HEK293 (cell line): ENCODE results near the gene HMCN1.

ENCODE experiments used
- CTCF ChIA-PET: fragments of 350-600 bp; formaldehyde crosslinking; extraction: SDS; loops from one replicate; lab custom pipeline; 2021; ENCODE audit warnings: antibody characterized with exemption; lab: Yijun Ruan, JAX
- POLR2A ChIA-PET: fragments of 300-600 bp; formaldehyde crosslinking; extraction: SDS; loops from one replicate; lab custom pipeline; 2020; ENCODE audit warnings: antibody characterized with exemption, inconsistent platforms; lab: Yijun Ruan, JAX
- H3K27ac ChIP-seq: fragments of 200-500 bp; sonication (Bioruptor generic); 2 replicates; pipeline ENCODE4 v1.5.1; 2014; ENCODE audit warnings: low read depth, low read length, control low read depth, inconsistent platforms; ENCODE audit errors: extremely low read depth
- H3K36me3 ChIP-seq, 2 experiments: fragments of 200-500 bp in 1 of 2; sonication (Bioruptor generic) in 1 of 2; 1 replicate in 1 of 2; 2 replicates in 1 of 2; pipeline ENCODE4 v1.5.1; 2014 to 2017; ENCODE audit warnings: inconsistent platforms in 2 of 2, low read length in 2 of 2; ENCODE audit not compliant: control insufficient read depth in 2 of 2, insufficient read depth in 1 of 2
- H3K4me1 ChIP-seq: fragments of 200-500 bp; sonication (Bioruptor generic); 2 replicates; pipeline ENCODE4 v1.5.1; 2014; ENCODE audit warnings: mild to moderate bottlenecking, low read length, inconsistent platforms; ENCODE audit not compliant: control insufficient read depth, insufficient read depth
- H3K4me3 ChIP-seq: 2 replicates; pipeline ENCODE4 v1.5.1; 2011; ENCODE audit warnings: low read depth, mild to moderate bottlenecking, control low read depth, low read length, moderate library complexity
- H3K9me3 ChIP-seq: fragments of 200-500 bp; sonication (Bioruptor generic); 2 replicates; pipeline ENCODE4 v1.5.1; 2014; ENCODE audit warnings: low read depth, low read length, inconsistent platforms; ENCODE audit not compliant: control insufficient read depth, insufficient read depth
- BCL11B ChIP-seq: fragments of 450-650 bp; formaldehyde crosslinking; IDR thresholded peaks from 2 replicates; pipeline ENCODE4 v1.5.1; 2016; ENCODE audit warnings: low read depth, missing biosample characterization, missing genetic modification characterization
- FEZF1 ChIP-seq: fragments of 450-650 bp; formaldehyde crosslinking; IDR thresholded peaks from 2 replicates; pipeline ENCODE4 v1.5.1; 2016; ENCODE audit warnings: missing biosample characterization, missing genetic modification characterization
- HOXC10 ChIP-seq: sonication (generic); formaldehyde crosslinking; IDR thresholded peaks from 2 replicates; pipeline ENCODE4 v1.8.1; 2023; ENCODE audit warnings: mild to moderate bottlenecking, missing genetic modification reagents
- KLF1 ChIP-seq: fragments of 450-650 bp; formaldehyde crosslinking; IDR thresholded peaks from 2 replicates; pipeline ENCODE4 v1.5.1; 2016; ENCODE audit warnings: missing biosample characterization, missing genetic modification characterization
- KLF7 ChIP-seq: fragments of 450-650 bp; formaldehyde crosslinking; IDR thresholded peaks from 2 replicates; pipeline ENCODE4 v1.5.1; 2016; ENCODE audit warnings: missing biosample characterization, missing genetic modification characterization, borderline replicate concordance
- KLF8 ChIP-seq: fragments of 450-650 bp; formaldehyde crosslinking; IDR thresholded peaks from 2 replicates; pipeline ENCODE4 v1.5.1; 2016; ENCODE audit warnings: missing biosample characterization, missing genetic modification characterization
- ZBTB1 ChIP-seq: fragments of 450-650 bp; formaldehyde crosslinking; IDR thresholded peaks from 2 replicates; pipeline ENCODE4 v1.5.1; 2016; ENCODE audit warnings: missing biosample characterization, missing genetic modification characterization
- ZNF140 ChIP-seq: fragments of 450-650 bp; formaldehyde crosslinking; IDR thresholded peaks from 2 replicates; pipeline ENCODE4 v1.5.1; 2016; ENCODE audit warnings: missing biosample characterization, missing genetic modification characterization
- ZNF221 ChIP-seq: fragments of 450-650 bp; formaldehyde crosslinking; IDR thresholded peaks from 2 replicates; pipeline ENCODE4 v1.5.1; 2017; ENCODE audit warnings: missing biosample characterization, missing genetic modification characterization, borderline replicate concordance
- ZNF274 ChIP-seq, 2 experiments: fragments of 200-500 bp in 1 of 2; fragments of 450-650 bp in 1 of 2; sonication (Bioruptor generic) in 1 of 2; formaldehyde crosslinking in 1 of 2; IDR thresholded peaks; 2 replicates each; pipeline versions ENCODE4 v1.5.1 to v1.6.1; 2014 to 2016; ENCODE audit warnings: borderline replicate concordance in 1 of 2, inconsistent platforms in 1 of 2, low read length in 1 of 2, missing biosample characterization in 1 of 2, missing genetic modification characterization in 1 of 2
- ZNF623 ChIP-seq: fragments of 450-650 bp; formaldehyde crosslinking; IDR thresholded peaks from 2 replicates; pipeline ENCODE4 v1.5.1; 2016; ENCODE audit warnings: missing biosample characterization, missing genetic modification characterization
- ZSCAN16 ChIP-seq: fragments of 450-650 bp; formaldehyde crosslinking; IDR thresholded peaks from 2 replicates; pipeline ENCODE4 v1.5.1; 2016; ENCODE audit warnings: missing biosample characterization, missing genetic modification characterization
- ZXDB ChIP-seq: fragments of 450-650 bp; formaldehyde crosslinking; IDR thresholded peaks from 2 replicates; pipeline ENCODE4 v1.5.1; 2016; ENCODE audit warnings: missing biosample characterization, missing genetic modification characterization
- TF ChIP-seq, protein P1 (sequence below): fragments of 450-650 bp; formaldehyde crosslinking; IDR thresholded peaks from 2 replicates; pipeline ENCODE4 v1.5.1; 2016; ENCODE audit warnings: missing biosample characterization, missing genetic modification characterization
- TF ChIP-seq, protein P2 (sequence below): fragments of 450-650 bp; formaldehyde crosslinking; IDR thresholded peaks from 2 replicates; pipeline ENCODE4 v1.5.1; 2016; ENCODE audit warnings: missing biosample characterization, missing genetic modification characterization
- TF ChIP-seq, protein P3 (sequence below): fragments of 450-650 bp; formaldehyde crosslinking; conservative IDR thresholded peaks from 2 replicates; pipeline ENCODE4 v1.5.1; 2016; ENCODE audit warnings: low read depth, missing biosample characterization, missing genetic modification characterization
- TF ChIP-seq, protein P4 (sequence below): fragments of 450-650 bp; formaldehyde crosslinking; IDR thresholded peaks from 2 replicates; pipeline ENCODE4 v1.5.1; 2016; ENCODE audit warnings: missing biosample characterization, missing genetic modification characterization
- TF ChIP-seq, protein P5 (sequence below): fragments of 450-650 bp; formaldehyde crosslinking; IDR thresholded peaks from 2 replicates; pipeline ENCODE4 v1.5.1; 2016; ENCODE audit warnings: missing biosample characterization, missing genetic modification characterization

Gene HMCN1

DNA sequence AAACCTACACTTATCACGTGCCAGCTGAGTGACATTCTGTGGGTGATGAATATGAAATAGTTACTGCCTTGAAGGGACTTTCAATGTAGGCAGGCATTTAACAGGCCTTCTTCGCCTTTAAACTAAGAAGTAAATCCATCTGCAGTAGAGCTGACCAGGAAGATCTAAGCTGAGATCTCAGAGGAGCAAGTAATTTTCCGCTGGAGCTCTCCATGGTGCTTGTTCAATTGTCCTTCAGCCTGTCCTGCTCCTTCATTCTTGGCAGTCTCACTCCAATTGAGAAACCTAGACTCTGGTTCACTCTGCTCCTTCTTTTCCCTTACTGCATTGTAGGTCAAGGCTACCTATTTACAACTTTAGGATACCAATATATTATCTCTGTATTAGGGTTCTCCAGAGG is 183.5 kb downstream of the HMCN1 start:
- Histone ChIP-seq H3K36me3 (no peaks in the 10 kb centered on the region), H3K27ac (no peak overlapping the region)
- TF ChIP-seq KLF8, result no peak
- TF ChIP-seq FEZF1, result no peak
- no peak for TF ChIP-seq ZBTB1 (tag by site-specific recombination)
- TF ChIP-seq, protein P1, sequence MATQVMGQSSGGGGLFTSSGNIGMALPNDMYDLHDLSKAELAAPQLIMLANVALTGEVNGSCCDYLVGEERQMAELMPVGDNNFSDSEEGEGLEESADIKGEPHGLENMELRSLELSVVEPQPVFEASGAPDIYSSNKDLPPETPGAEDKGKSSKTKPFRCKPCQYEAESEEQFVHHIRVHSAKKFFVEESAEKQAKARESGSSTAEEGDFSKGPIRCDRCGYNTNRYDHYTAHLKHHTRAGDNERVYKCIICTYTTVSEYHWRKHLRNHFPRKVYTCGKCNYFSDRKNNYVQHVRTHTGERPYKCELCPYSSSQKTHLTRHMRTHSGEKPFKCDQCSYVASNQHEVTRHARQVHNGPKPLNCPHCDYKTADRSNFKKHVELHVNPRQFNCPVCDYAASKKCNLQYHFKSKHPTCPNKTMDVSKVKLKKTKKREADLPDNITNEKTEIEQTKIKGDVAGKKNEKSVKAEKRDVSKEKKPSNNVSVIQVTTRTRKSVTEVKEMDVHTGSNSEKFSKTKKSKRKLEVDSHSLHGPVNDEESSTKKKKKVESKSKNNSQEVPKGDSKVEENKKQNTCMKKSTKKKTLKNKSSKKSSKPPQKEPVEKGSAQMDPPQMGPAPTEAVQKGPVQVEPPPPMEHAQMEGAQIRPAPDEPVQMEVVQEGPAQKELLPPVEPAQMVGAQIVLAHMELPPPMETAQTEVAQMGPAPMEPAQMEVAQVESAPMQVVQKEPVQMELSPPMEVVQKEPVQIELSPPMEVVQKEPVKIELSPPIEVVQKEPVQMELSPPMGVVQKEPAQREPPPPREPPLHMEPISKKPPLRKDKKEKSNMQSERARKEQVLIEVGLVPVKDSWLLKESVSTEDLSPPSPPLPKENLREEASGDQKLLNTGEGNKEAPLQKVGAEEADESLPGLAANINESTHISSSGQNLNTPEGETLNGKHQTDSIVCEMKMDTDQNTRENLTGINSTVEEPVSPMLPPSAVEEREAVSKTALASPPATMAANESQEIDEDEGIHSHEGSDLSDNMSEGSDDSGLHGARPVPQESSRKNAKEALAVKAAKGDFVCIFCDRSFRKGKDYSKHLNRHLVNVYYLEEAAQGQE (tag by site-specific recombination), result peak; percentile 96
- no peak for TF ChIP-seq ZNF623 (tag by site-specific recombination)
- TF ChIP-seq, all 188 proteins: peak for 1
- Histone ChIP-seq H3K4me1 (no peaks in the 10 kb centered on the region), H3K9me3 (no peaks in the 10 kb centered on the region), H3K4me3 (no peak overlapping the region)
- CTCF ChIA-PET, result interaction anchor here (0.8 kb wide), 1 partner anchor 124 kb away, joined by 3 read pairs; no protein-coding TSS in a partner anchor
- POLR2A ChIA-PET, result no interaction called here

DNA sequence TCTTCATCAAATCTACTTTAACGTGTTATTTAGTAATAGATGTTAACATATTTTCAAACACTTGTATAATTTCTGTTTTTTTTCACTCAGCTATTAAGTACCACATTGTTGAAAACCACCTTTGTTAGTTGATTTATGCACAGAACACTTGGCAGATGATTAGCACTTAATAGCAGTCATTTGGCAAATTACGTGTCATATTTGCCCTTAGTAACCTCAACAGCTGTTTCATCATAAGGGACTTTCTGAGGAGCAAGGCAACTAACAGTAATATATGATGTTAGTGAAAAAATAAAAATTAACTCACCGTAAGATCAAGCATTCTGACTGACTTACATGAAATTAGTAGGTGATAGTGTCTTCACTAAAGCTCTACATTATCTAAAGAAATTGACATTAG is 186.4 kb downstream of the HMCN1 start:
- H3K4me1 ChIP-seq, result no peaks in the 10 kb centered on the region
- no peak for TF ChIP-seq ZSCAN16 (tag by site-specific recombination)
- TF ChIP-seq, protein P2, sequence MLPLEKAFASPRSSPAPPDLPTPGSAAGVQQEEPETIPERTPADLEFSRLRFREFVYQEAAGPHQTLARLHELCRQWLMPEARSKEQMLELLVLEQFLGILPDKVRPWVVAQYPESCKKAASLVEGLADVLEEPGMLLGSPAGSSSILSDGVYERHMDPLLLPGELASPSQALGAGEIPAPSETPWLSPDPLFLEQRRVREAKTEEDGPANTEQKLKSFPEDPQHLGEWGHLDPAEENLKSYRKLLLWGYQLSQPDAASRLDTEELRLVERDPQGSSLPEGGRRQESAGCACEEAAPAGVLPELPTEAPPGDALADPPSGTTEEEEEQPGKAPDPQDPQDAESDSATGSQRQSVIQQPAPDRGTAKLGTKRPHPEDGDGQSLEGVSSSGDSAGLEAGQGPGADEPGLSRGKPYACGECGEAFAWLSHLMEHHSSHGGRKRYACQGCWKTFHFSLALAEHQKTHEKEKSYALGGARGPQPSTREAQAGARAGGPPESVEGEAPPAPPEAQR (tag by site-specific recombination), result no peak
- TF ChIP-seq BCL11B (tag by site-specific recombination), result no peak
- no peak overlapping the region for H3K27ac ChIP-seq
- no peak overlapping the region for H3K4me3 ChIP-seq
- H3K36me3 ChIP-seq, result no peaks in the 10 kb centered on the region
- H3K9me3 ChIP-seq, result no peaks in the 10 kb centered on the region
- CTCF ChIA-PET, result interaction anchor here (0.7 to 1.0 kb wide), 2 partner anchors 9 to 1257 kb away, joined by 3 to 4 read pairs; no protein-coding TSS in a partner anchor
- POLR2A ChIA-PET, result no interaction called here

DNA sequence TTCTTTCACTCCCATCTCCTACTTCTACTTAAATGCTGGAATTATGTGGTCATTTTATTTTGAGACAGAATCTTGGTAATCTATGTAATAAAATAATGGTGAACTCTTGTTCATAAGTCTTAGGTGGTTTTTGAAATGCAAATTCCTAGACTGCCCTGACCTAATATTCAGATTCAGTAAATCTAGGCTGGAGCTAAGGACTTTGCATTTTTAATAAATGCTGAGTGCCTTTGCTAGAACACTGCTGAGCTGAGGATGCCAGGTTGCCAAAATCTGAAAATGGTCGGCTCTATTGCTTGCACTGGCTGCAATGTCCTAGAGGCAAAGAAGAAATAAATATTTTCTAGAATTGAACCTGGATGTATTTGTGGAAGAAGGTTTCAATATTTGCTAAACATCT is 187.4 kb downstream of the HMCN1 start:
- Histone ChIP-seq H3K4me3 (no peak overlapping the region), H3K27ac (no peak overlapping the region), H3K36me3 (no peaks in the 10 kb centered on the region)
- CTCF ChIA-PET, result interaction anchor here (1.0 to 1.7 kb wide), 2 partner anchors 8 to 108 kb away, joined by 3 to 6 read pairs; no protein-coding TSS in a partner anchor
- POLR2A ChIA-PET, result no interaction called here
- TF ChIP-seq ZNF274 (IDR thresholded peaks at IDR 0.05; ENCODE audit: low read length) (no peak), ZNF274 (tag by site-specific recombination; IDR thresholded peaks at IDR 0.05; ENCODE audit: borderline replicate concordance) (no peak), KLF1 (tag by site-specific recombination) (no peak), HOXC10 (no peak), ZXDB (tag by site-specific recombination) (no peak), ZNF140 (tag by site-specific recombination) (no peak), KLF7 (no peak), ZNF221 (tag by site-specific recombination) (no peak)
- TF ChIP-seq, protein P3, sequence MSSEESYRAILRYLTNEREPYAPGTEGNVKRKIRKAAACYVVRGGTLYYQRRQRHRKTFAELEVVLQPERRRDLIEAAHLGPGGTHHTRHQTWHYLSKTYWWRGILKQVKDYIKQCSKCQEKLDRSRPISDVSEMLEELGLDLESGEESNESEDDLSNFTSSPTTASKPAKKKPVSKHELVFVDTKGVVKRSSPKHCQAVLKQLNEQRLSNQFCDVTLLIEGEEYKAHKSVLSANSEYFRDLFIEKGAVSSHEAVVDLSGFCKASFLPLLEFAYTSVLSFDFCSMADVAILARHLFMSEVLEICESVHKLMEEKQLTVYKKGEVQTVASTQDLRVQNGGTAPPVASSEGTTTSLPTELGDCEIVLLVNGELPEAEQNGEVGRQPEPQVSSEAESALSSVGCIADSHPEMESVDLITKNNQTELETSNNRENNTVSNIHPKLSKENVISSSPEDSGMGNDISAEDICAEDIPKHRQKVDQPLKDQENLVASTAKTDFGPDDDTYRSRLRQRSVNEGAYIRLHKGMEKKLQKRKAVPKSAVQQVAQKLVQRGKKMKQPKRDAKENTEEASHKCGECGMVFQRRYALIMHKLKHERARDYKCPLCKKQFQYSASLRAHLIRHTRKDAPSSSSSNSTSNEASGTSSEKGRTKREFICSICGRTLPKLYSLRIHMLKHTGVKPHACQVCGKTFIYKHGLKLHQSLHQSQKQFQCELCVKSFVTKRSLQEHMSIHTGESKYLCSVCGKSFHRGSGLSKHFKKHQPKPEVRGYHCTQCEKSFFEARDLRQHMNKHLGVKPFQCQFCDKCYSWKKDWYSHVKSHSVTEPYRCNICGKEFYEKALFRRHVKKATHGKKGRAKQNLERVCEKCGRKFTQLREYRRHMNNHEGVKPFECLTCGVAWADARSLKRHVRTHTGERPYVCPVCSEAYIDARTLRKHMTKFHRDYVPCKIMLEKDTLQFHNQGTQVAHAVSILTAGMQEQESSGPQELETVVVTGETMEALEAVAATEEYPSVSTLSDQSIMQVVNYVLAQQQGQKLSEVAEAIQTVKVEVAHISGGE (tag by site-specific recombination), result no peak
- TF ChIP-seq, protein P4, sequence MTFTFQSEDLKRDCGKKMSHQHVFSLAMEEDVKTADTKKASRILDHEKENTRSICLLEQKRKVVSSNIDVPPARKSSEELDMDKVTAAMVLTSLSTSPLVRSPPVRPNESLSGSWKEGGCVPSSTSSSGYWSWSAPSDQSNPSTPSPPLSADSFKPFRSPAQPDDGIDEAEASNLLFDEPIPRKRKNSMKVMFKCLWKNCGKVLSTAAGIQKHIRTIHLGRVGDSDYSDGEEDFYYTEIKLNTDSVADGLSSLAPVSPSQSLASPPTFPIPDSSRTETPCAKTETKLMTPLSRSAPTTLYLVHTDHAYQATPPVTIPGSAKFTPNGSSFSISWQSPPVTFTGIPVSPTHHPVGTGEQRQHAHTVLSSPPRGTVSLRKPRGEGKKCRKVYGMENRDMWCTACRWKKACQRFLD (tag by site-specific recombination), result no peak
- TF ChIP-seq, protein P5, sequence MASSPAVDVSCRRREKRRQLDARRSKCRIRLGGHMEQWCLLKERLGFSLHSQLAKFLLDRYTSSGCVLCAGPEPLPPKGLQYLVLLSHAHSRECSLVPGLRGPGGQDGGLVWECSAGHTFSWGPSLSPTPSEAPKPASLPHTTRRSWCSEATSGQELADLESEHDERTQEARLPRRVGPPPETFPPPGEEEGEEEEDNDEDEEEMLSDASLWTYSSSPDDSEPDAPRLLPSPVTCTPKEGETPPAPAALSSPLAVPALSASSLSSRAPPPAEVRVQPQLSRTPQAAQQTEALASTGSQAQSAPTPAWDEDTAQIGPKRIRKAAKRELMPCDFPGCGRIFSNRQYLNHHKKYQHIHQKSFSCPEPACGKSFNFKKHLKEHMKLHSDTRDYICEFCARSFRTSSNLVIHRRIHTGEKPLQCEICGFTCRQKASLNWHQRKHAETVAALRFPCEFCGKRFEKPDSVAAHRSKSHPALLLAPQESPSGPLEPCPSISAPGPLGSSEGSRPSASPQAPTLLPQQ, result no peak
- TF ChIP-seq, all 188 proteins: peak for 0
- Histone ChIP-seq H3K4me1 (peaks cover 4% of the 10 kb centered on the region; the same call in 1 of the 2 replicates), H3K9me3 (no peaks in the 10 kb centered on the region)
